ENCODE measurements around the gene MASP2. TPM values are rescaled to one million over a fixed set of nuclear protein-coding genes. Genes with fewer than 3 reads are reported as not detected.

Gene MASP2
- total and polyA plus RNA-seq, 12 donors, result 0.01 TPM; not detected in 11

DNA sequence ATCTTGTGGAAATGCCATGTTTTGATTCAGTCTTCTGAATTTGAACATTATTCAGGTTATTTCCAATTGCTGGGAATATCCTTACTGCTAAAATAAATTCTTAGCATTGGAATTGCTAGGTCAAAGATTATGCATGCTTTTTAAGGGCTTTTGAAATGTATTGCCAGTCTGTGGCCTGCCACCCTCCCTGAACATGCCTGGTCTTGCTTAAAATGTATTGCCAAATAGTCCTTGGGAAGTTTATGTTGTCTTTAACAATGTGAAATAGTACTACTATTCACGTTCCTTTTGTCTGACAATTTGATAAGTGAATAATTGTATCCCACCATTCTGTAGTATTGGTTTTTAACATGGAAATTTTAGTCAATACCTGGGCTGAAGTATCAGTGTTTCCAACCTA lies 21.0 kb downstream of the MASP2 start:
- no peak for ATAC-seq
- Histone ChIP-seq H3K36me3 (peaks cover 6 to 99% (median 51%) of the 10 kb centered on the region in 9 donors), H3K27me3 (no peaks in the 10 kb centered on the region), H3K4me3 (no peak overlapping the region), H3K9me3 (no peaks in the 10 kb centered on the region), H3K4me1 (no peaks in the 10 kb centered on the region), H3K27ac (no peak overlapping the region)
- 76 to 78% methylated on average over 1 of the region's 1 CpG for WGBS, 2 donors
- TF ChIP-seq, protein P1, sequence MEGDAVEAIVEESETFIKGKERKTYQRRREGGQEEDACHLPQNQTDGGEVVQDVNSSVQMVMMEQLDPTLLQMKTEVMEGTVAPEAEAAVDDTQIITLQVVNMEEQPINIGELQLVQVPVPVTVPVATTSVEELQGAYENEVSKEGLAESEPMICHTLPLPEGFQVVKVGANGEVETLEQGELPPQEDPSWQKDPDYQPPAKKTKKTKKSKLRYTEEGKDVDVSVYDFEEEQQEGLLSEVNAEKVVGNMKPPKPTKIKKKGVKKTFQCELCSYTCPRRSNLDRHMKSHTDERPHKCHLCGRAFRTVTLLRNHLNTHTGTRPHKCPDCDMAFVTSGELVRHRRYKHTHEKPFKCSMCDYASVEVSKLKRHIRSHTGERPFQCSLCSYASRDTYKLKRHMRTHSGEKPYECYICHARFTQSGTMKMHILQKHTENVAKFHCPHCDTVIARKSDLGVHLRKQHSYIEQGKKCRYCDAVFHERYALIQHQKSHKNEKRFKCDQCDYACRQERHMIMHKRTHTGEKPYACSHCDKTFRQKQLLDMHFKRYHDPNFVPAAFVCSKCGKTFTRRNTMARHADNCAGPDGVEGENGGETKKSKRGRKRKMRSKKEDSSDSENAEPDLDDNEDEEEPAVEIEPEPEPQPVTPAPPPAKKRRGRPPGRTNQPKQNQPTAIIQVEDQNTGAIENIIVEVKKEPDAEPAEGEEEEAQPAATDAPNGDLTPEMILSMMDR (IDR thresholded peaks at IDR 0.05), result no peak
- no peak for DNase-seq
- intact Hi-C loops (cut with DNase I), result loop anchor here in 1 of 10 donors (10.0 kb wide), 1 partner anchor 69 kb away; the partner anchor contains the start of gene EXOSC10

DNA sequence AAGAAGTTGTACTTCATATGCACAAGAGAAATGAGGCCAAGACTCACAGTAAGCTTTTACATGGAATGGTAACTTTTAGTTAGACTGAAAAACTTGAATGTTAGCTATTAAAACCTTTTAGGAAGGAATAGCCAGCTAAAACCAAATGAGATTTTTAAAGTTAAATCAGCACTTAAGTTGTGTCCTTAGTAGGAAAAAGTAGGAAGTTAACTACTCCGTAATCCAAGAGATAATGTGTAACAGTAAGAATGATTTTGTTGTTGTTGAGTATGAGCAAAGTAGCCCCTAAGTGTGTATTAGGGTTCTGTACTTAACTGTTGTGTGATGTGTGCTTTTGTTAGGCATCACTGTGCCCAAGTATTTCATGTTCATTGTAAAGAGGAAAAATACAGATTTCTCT lies 21.4 kb downstream of the MASP2 start:
- no peaks in the 10 kb centered on the region for H3K27me3 ChIP-seq
- 91 to 93% methylated on average over 1 of the region's 1 CpG for WGBS, 2 donors
- DNase-seq, result no peak
- H3K4me3 ChIP-seq, result no peak overlapping the region
- no peak overlapping the region for H3K27ac ChIP-seq
- H3K9me3 ChIP-seq, result no peaks in the 10 kb centered on the region
- intact Hi-C loops (cut with DNase I), result loop anchor here in 1 of 10 donors (10.0 kb wide), 1 partner anchor 69 kb away; the partner anchor contains the start of gene EXOSC10
- ATAC-seq, result no peak
- TF ChIP-seq, protein P1 (IDR thresholded peaks at IDR 0.05), result no peak
- peaks cover 6 to 99% (median 54%) of the 10 kb centered on the region in 9 donors for H3K36me3 ChIP-seq
- no peaks in the 10 kb centered on the region for H3K4me1 ChIP-seq

DNA sequence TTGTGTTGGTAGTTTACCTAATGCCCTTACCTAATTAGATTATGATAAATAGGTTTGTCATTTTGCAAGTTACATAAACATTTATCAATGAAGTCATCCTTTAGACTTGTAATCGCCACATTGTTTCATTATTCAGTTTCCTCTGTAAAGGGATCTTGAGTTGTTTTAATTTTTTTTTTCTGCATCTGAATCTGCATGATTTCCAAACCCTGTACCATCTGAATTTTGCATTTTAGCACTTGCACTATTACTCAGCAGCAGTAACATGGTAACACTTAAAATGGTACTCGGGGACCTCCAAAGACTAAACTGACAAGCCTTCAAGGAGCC lies 22.2 kb downstream of the MASP2 start:
- intact Hi-C loops (cut with DNase I), result loop anchor here in 1 of 10 donors (10.0 kb wide), 1 partner anchor 70 kb away; the partner anchor contains the start of gene EXOSC10
- Histone ChIP-seq H3K9me3 (no peaks in the 10 kb centered on the region), H3K4me3 (no peak overlapping the region), H3K4me1 (no peaks in the 10 kb centered on the region), H3K27ac (no peak overlapping the region), H3K27me3 (no peaks in the 10 kb centered on the region), H3K36me3 (peaks cover 6 to 99% (median 52%) of the 10 kb centered on the region in 9 donors)
- no peak for DNase-seq
- 85 to 88% methylated on average over 2 of the region's 2 CpGs for WGBS, 2 donors
- ATAC-seq, result no peak
- TF ChIP-seq, protein P1 (IDR thresholded peaks at IDR 0.05), result no peak

DNA sequence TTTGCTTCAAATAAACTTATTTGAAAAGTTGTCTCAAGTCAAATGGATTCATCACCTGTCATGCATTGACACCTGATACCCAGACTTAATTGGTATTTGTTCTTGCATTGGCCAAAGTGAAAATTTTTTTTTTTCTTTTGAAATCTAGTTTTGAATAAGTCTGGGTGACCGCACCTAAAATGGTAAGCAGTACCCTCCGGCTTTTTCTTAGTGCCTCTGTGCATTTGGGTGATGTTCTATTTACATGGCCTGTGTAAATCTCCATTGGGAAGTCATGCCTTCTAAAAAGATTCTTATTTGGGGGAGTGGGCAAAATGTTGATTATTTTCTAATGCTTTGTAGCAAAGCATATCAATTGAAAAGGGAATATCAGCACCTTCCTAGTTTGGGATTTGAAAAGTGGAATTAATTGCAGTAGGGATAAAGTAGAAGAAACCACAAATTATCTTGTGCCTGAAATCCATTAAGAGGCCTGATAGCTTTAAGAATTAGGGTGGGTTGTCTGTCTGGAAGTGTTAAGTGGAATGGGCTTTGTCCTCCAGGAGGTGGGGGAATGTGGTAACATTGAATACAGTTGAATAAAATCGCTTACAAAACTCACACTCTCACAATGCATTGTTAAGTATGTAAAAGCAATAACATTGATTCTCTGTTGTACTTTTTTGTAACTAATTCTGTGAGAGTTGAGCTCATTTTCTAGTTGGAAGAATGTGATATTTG lies 22.7 kb downstream of the MASP2 start:
- ATAC-seq (no peak), DNase-seq (no peak)
- intact Hi-C loops (cut with DNase I), result loop anchor here in 1 of 10 donors (10.0 kb wide), 1 partner anchor 70 kb away; the partner anchor contains the start of gene EXOSC10
- Histone ChIP-seq H3K27ac (no peak overlapping the region), H3K4me3 (no peak overlapping the region), H3K4me1 (peaks cover 0 to under 1% (median 0%) of the 10 kb centered on the region in 9 donors), H3K27me3 (no peaks in the 10 kb centered on the region), H3K9me3 (no peaks in the 10 kb centered on the region), H3K36me3 (peaks cover 6 to 99% (median 55%) of the 10 kb centered on the region in 9 donors)
- WGBS, 2 donors, result 89 to 93% methylated on average over 3 of the region's 3 CpGs
- TF ChIP-seq, protein P1 (IDR thresholded peaks at IDR 0.05), result no peak

Measured in heart right ventricle (tissue), 16 donors.